Mesendoderm (in vitro differentiated cells): ENCODE data around the gene TBC1D24.
A peak's percentile ranks its signal among the peaks of the same experiment; 100 is the strongest.

Source experiments
- DNase-seq: peaks from one replicate; pipeline ENCODE4 v3.0.0; 2013
- H2AK5ac ChIP-seq: 2 replicates; pipeline ENCODE4 v1.6.1; 2013; ENCODE audit warnings: low read length, inconsistent platforms
- H2BK120ac ChIP-seq: 2 replicates; pipeline ENCODE4 v1.6.1; 2013; ENCODE audit warnings: low read depth, mild to moderate bottlenecking, low read length, moderate library complexity, mixed read lengths
- H2BK15ac ChIP-seq: replicated peaks from 2 replicates; pipeline ENCODE4 v1.6.1; 2013; ENCODE audit warnings: low read depth, mild to moderate bottlenecking, moderate library complexity
- H2BK5ac ChIP-seq: 2 replicates; pipeline ENCODE4 v1.6.1; 2013; ENCODE audit warnings: low read length, inconsistent platforms
- H3K18ac ChIP-seq: 2 replicates; pipeline ENCODE4 v1.6.1; 2013; ENCODE audit warnings: mild to moderate bottlenecking, low read length, mixed read lengths
- H3K23ac ChIP-seq: one replicate; pipeline ENCODE4 v1.6.1; 2013; ENCODE audit warnings: low read length
- H3K27ac ChIP-seq: 2 replicates; pipeline ENCODE4 v1.5.1; 2013; ENCODE audit warnings: low read depth, mild to moderate bottlenecking, inconsistent platforms, low read length, moderate library complexity
- H3K27me3 ChIP-seq: 2 replicates; pipeline ENCODE4 v1.6.1; 2013; ENCODE audit warnings: low read length, control low read depth, mild to moderate bottlenecking, inconsistent platforms; ENCODE audit not compliant: insufficient read depth, poor library complexity
- H3K36me3 ChIP-seq: 2 replicates; pipeline ENCODE4 v1.6.1; 2013; ENCODE audit warnings: low read length, inconsistent platforms; ENCODE audit not compliant: control insufficient read depth, insufficient read depth
- H3K4ac ChIP-seq: one replicate; pipeline ENCODE4 v1.6.1; 2013; ENCODE audit warnings: low read depth, mild to moderate bottlenecking, low read length, moderate library complexity
- H3K4me1 ChIP-seq: 2 replicates; pipeline ENCODE4 v1.6.1; 2013; ENCODE audit warnings: low read depth, low read length, inconsistent platforms; ENCODE audit not compliant: control insufficient read depth
- H3K4me2 ChIP-seq: 2 replicates; pipeline ENCODE4 v1.6.1; 2013; ENCODE audit warnings: low read length
- H3K4me3 ChIP-seq: 2 replicates; pipeline ENCODE4 v1.5.1; 2013; ENCODE audit warnings: mild to moderate bottlenecking, low read length
- H3K56ac ChIP-seq: one replicate; pipeline ENCODE4 v1.6.1; 2013; ENCODE audit warnings: low read length
- H3K79me1 ChIP-seq: 2 replicates; pipeline ENCODE4 v1.6.1; 2013; ENCODE audit warnings: low read length, inconsistent platforms
- H3K79me2 ChIP-seq: 2 replicates; pipeline ENCODE4 v1.6.1; 2013; ENCODE audit warnings: mild to moderate bottlenecking, low read length; ENCODE audit not compliant: control insufficient read depth, insufficient read depth
- H3K9ac ChIP-seq: 2 replicates; pipeline ENCODE4 v1.6.1; 2013; ENCODE audit warnings: low read length, inconsistent platforms
- H4K5ac ChIP-seq: one replicate; pipeline ENCODE4 v1.6.1; 2013; ENCODE audit warnings: low read length
- H4K8ac ChIP-seq: one replicate; pipeline ENCODE4 v1.6.1; 2013; ENCODE audit warnings: low read depth, mild to moderate bottlenecking, control low read depth, low read length, moderate library complexity
- WGBS: extraction: QIAGEN DNeasy Blood & Tissue Kit; methylation state at CpG from one replicate; pipeline ENCODE4 v1.1.7; 2013; ENCODE audit warnings: low lambda C conversion rate, missing lambda C conversion rate; ENCODE audit not compliant: insufficient coverage; ENCODE audit errors: extremely low coverage; 5-methylcytosine and 5-hydroxymethylcytosine counted together

Gene TBC1D24

DNA sequence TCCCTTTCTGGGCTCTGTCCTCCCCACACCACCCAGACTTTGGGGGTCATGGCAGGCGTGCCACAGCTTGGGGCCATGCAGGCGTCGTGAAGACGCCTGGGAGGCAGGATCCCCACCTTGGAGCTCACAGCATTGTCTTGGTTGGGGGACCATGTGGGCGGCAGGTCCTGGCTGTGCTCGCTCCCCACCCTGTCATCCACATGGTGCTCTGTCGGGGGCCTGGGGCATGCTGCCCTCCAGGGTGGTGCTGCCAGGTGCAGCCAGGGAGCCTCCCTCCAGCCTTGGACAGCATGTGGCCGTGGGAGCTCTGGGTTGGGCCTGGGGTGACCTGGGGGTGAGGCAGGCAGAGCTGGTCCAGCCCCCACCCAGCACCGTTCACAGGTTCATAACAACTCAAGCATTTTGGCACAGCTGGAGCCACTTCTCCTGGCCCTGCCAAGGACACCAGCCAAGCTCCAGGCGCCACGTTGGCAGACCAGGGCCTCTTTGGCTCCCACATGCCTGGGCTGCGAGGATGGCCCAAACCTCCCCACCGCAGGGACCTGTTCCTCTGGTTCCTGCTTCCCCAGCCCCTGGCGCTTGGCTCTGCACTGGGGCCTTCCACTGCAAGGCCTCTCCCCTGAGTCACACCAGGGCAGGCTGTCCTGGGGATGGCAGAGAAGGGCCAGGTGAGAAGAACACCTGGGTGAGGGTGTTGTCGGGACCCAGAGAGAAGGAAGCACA, 23.8 kb downstream of the TBC1D24 start:
- Histone ChIP-seq H2AK5ac (no peak overlapping the region), H3K79me2 (no peaks in the 10 kb centered on the region), H3K36me3 (no peaks in the 10 kb centered on the region), H3K27ac (no peak overlapping the region), H3K4me1 (no peaks in the 10 kb centered on the region), H3K4me3 (no peak overlapping the region), H4K5ac (no peak overlapping the region), H2BK5ac (no peak overlapping the region), H3K27me3 (no peaks in the 10 kb centered on the region), H3K4ac (no peak overlapping the region), H3K9ac (no peak overlapping the region), H3K79me1 (no peaks in the 10 kb centered on the region), H3K18ac (no peak overlapping the region), H3K56ac (no peak overlapping the region), H2BK120ac (no peak overlapping the region), H4K8ac (no peak overlapping the region), H3K23ac (no peak overlapping the region), H3K4me2 (no peak overlapping the region), H2BK15ac (no peak overlapping the region)
- whole genome bisulfite sequencing = no CpG with 5 or more reads among the region's 15 CpGs
- DNase-seq = no peak

DNA sequence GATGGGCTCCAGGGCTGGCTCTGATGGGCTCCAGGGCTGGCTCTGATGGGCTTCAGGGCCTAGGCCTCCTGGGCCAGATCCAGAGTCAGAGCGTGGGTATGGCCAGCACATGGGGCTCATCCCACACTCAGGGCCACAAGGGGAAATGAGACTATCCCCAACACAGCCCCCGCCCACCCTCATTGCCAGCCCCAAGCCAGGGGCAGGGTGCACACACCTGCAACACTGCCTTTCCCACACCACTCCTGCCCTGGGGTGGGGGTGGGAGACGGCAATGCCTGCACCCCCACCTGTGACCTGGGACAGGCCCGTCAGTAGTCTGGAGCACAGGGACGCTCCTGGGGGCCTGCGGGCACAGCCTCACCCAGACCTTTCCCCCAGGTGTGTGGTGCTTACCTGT, 24.5 kb downstream of the TBC1D24 start:
- no CpG with 5 or more reads among the region's 6 CpGs for WGBS

DNA sequence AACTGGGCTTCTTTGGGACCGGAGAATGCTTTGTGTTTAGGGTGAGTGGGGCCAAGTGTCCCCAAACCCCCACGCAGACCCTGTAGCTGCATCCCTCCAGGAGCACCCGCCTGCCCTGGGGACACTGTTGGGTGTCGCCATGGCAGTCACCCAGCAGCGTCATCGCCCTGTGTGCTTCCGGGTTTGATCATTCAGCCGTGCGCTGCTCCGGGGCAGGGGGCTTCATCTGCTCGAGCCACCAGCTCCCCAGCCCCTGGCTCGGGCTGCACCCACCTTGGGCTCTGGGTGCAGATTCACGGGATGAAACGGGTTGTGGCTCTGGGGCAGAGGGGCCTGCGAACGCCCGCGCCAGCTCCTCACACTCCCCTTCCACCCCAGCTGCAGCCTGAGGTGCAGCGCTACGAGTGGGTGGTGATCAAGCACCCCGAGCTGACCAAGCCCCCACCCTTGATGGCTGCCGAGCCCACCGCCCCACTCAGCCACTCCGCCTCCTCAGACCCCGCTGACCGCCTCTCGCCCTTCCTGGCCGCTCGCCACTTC, 25.0 kb downstream of the TBC1D24 start:
- Histone ChIP-seq H3K56ac (no peak overlapping the region), H2AK5ac (no peak overlapping the region), H2BK15ac (no peak overlapping the region), H3K9ac (no peak overlapping the region), H3K4ac (no peak overlapping the region), H3K4me1 (no peaks in the 10 kb centered on the region), H3K18ac (no peak overlapping the region), H2BK5ac (no peak overlapping the region), H3K79me1 (no peaks in the 10 kb centered on the region), H4K5ac (no peak overlapping the region), H3K4me3 (no peak overlapping the region), H3K27ac (no peak overlapping the region), H4K8ac (no peak overlapping the region), H2BK120ac (no peak overlapping the region), H3K79me2 (no peaks in the 10 kb centered on the region), H3K36me3 (no peaks in the 10 kb centered on the region), H3K27me3 (no peaks in the 10 kb centered on the region), H3K23ac (no peak overlapping the region), H3K4me2 (no peak overlapping the region)
- WGBS = no CpG with 5 or more reads among the region's 29 CpGs
- no peak for DNase-seq

More for the DNA sequence above, 24.5 kb downstream of the TBC1D24 start:
- Histone ChIP-seq H2BK120ac (no peak overlapping the region), H3K36me3 (no peaks in the 10 kb centered on the region), H3K4ac (no peak overlapping the region), H2BK15ac (no peak overlapping the region), H4K5ac (no peak overlapping the region), H3K79me2 (no peaks in the 10 kb centered on the region), H3K4me3 (no peak overlapping the region), H3K23ac (no peak overlapping the region), H3K4me1 (no peaks in the 10 kb centered on the region), H3K9ac (no peak overlapping the region), H3K4me2 (no peak overlapping the region), H3K79me1 (no peaks in the 10 kb centered on the region), H3K27ac (no peak overlapping the region), H2AK5ac (no peak overlapping the region), H3K18ac (no peak overlapping the region), H4K8ac (no peak overlapping the region), H3K27me3 (no peaks in the 10 kb centered on the region), H3K56ac (no peak overlapping the region), H2BK5ac (no peak overlapping the region)
- DNase-seq = no peak

DNA sequence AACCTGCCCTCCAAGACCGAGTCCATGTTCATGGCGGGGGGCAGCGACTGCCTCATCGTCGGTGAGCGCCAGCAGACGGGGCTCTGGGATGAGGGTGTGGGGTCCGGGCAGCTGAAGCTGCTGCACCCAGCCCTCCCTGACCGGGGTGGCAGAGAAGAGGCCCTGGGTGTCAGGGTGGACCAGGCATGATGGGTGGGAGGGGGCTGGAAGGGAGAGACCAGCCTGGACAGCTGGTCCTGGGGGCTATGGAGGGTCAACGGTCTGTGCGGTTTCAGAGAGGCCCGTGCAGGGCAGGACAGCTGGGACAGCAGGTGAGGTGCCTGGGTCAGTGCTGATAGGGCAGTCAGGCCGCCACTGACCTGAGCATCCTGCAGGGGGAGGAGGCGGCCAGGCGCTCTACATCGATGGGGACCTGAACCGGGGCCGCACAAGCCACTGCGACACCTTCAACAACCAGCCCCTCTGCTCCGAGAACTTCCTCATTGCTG, 25.5 kb downstream of the TBC1D24 start:
- no peak overlapping the region for H2AK5ac ChIP-seq
- H2BK120ac ChIP-seq = no peak overlapping the region
- H3K4ac ChIP-seq = no peak overlapping the region
- H3K27ac ChIP-seq = no peak overlapping the region
- no peak for DNase-seq
- H2BK5ac ChIP-seq = no peak overlapping the region
- H3K36me3 ChIP-seq = no peaks in the 10 kb centered on the region
- no peak overlapping the region for H4K5ac ChIP-seq
- H3K18ac ChIP-seq = no peak overlapping the region
- H3K4me3 ChIP-seq = no peak overlapping the region
- no peaks in the 10 kb centered on the region for H3K79me2 ChIP-seq
- H3K27me3 ChIP-seq = no peaks in the 10 kb centered on the region
- no peaks in the 10 kb centered on the region for H3K4me1 ChIP-seq
- no peak overlapping the region for H3K56ac ChIP-seq
- no peak overlapping the region for H3K23ac ChIP-seq
- H4K8ac ChIP-seq = no peak overlapping the region
- H3K4me2 ChIP-seq = no peak overlapping the region
- H2BK15ac ChIP-seq = no peak overlapping the region
- H3K79me1 ChIP-seq = no peaks in the 10 kb centered on the region
- no CpG with 5 or more reads among the region's 20 CpGs for WGBS
- H3K9ac ChIP-seq = no peak overlapping the region

DNA sequence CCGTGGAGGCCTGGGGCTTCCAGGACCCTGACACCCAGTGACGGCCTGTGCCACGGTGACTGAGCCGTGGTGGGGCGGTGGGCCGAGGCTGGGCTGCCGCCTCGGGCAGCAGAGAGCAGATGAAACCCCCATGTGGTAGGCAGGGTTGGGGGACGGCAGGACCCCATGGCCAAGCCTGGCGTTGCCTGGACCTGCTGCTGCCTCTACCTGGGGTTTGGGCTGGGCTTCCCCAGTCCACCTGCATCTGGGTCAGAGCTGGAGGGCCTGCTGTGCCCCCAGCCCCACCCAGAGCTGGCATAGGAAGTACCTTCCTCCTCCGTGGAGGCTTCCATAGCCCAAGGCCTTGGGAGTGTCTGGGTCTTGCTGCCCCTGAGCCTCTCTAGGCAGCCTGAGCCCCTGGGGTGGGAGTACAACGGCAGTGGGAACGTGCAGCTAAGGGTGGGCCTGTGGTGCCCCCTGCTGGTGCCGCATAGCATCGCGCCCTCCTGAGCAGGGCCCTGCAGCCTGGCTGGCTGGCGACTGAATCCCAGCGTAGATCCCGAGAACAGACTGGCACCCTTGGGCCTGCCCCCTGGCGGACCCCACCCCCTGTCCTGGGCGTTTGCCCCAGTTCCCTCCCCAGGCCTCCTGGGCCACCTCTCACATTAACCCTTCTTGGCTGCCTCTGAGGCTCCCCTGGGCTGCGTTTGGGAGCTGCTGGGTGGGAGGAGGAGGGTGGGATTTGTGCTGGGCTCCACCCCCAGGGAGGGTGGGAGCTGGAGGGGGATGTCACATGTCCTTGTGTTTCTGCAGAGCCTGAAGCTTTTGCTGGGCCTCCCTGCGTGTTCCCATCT, 26.2 kb downstream of the TBC1D24 start:
- no peaks in the 10 kb centered on the region for H3K79me2 ChIP-seq
- no peak overlapping the region for H3K18ac ChIP-seq
- H3K4me2 ChIP-seq = peak overlapping the region; percentile 43
- no peak overlapping the region for H2AK5ac ChIP-seq
- H3K36me3 ChIP-seq = no peaks in the 10 kb centered on the region
- DNase-seq = peak; percentile 85
- no peak overlapping the region for H3K4ac ChIP-seq
- H4K5ac ChIP-seq = no peak overlapping the region
- H3K4me3 ChIP-seq = no peak overlapping the region
- no peak overlapping the region for H3K23ac ChIP-seq
- no peak overlapping the region for H3K27ac ChIP-seq
- peak overlapping the region; percentile 77 for H3K56ac ChIP-seq
- no peaks in the 10 kb centered on the region for H3K4me1 ChIP-seq
- H3K9ac ChIP-seq = peak overlapping the region; percentile 74
- no peak overlapping the region for H2BK120ac ChIP-seq
- H4K8ac ChIP-seq = no peak overlapping the region
- no peaks in the 10 kb centered on the region for H3K27me3 ChIP-seq
- H3K79me1 ChIP-seq = no peaks in the 10 kb centered on the region
- no peak overlapping the region for H2BK15ac ChIP-seq
- H2BK5ac ChIP-seq = no peak overlapping the region
- WGBS = no CpG with 5 or more reads among the region's 23 CpGs
